GM23338 (cell line): Measurements from ENCODE around the gene EVX1. TPM values are rescaled to one million over a fixed set of nuclear protein-coding genes. Genes with fewer than 3 reads are reported as not detected.

ENCODE experiments used
- ATAC-seq: fragments of 200-7000 bp; cut with Tn5 transposase; 3 replicates; pipeline ENCODE4 v1.9.1; 2020
- DNase-seq: peaks from one replicate; pipeline ENCODE4 v3.0.0-alpha.2; 2015; ENCODE audit warnings: low spot score
- H2AFZ ChIP-seq: fragments of 200-600 bp; sonication (generic); 2 replicates; pipeline ENCODE4 v1.8.0; 2016; ENCODE audit warnings: antibody characterized with exemption, mild to moderate bottlenecking, moderate library complexity
- H3F3A ChIP-seq: fragments of 200-600 bp; sonication (generic); replicated peaks from 2 replicates; pipeline ENCODE4 v1.8.0; 2017; ENCODE audit warnings: antibody characterized with exemption, mixed run types, low read depth
- H3K27ac ChIP-seq: fragments of 200-600 bp; sonication (generic); 2 replicates; pipeline ENCODE4 v1.6.1; 2016; ENCODE audit warnings: low read depth
- H3K27me3 ChIP-seq: fragments of 200-600 bp; sonication (generic); 2 replicates; pipeline ENCODE4 v1.8.0; 2016; ENCODE audit warnings: mild to moderate bottlenecking, mixed run types, moderate library complexity; ENCODE audit not compliant: insufficient read depth
- H3K36me3 ChIP-seq: fragments of 200-600 bp; sonication (generic); 2 replicates; pipeline ENCODE4 v1.8.0; 2016; ENCODE audit warnings: mild to moderate bottlenecking; ENCODE audit not compliant: insufficient read depth
- H3K4me1 ChIP-seq: fragments of 200-600 bp; sonication (generic); 2 replicates; pipeline ENCODE4 v1.8.0; 2016; ENCODE audit warnings: mild to moderate bottlenecking, moderate library complexity; ENCODE audit not compliant: insufficient read depth
- H3K4me2 ChIP-seq: fragments of 200-600 bp; sonication (generic); 2 replicates; pipeline ENCODE4 v1.7.1; 2017; ENCODE audit warnings: mixed run types
- H3K4me3 ChIP-seq: fragments of 200-600 bp; sonication (generic); 2 replicates; pipeline ENCODE4 v1.6.1; 2016; ENCODE audit warnings: mixed run types
- H3K79me2 ChIP-seq: fragments of 200-600 bp; sonication (generic); replicated peaks from 2 replicates; pipeline ENCODE4 v1.8.0; 2017; ENCODE audit warnings: mild to moderate bottlenecking; ENCODE audit not compliant: insufficient read depth
- H3K9me2 ChIP-seq: fragments of 200-600 bp; sonication (generic); 2 replicates; pipeline ENCODE4 v1.8.0; 2017; ENCODE audit not compliant: insufficient read depth
- H4K20me1 ChIP-seq: fragments of 200-600 bp; sonication (generic); replicated peaks from 2 replicates; pipeline ENCODE4 v1.8.0; 2017; ENCODE audit warnings: mild to moderate bottlenecking; ENCODE audit not compliant: insufficient read depth
- H3K27ac Mint-ChIP-seq: 2 replicates; pipeline ENCODE4 v1.8.0; 2020; ENCODE audit warnings: inconsistent platforms, mild to moderate bottlenecking, moderate library complexity, mixed read lengths
- H3K27me3 Mint-ChIP-seq: 3 replicates; pipeline ENCODE4 v1.8.0; 2022; ENCODE audit warnings: low read depth, mild to moderate bottlenecking, moderate library complexity, mixed read lengths, inconsistent platforms; ENCODE audit not compliant: insufficient read depth, poor library complexity
- H3K36me3 Mint-ChIP-seq: 3 replicates; pipeline ENCODE4 v1.8.0; 2021; ENCODE audit warnings: low read depth, mild to moderate bottlenecking, inconsistent platforms, moderate library complexity, mixed read lengths
- H3K4me1 Mint-ChIP-seq: 3 replicates; pipeline ENCODE4 v1.8.0; 2020; ENCODE audit warnings: mild to moderate bottlenecking, inconsistent platforms, mixed read lengths
- H3K4me3 Mint-ChIP-seq: 3 replicates; pipeline ENCODE4 v1.8.0; 2021; ENCODE audit warnings: moderate library complexity, mild to moderate bottlenecking, inconsistent platforms, mixed read lengths
- H3K9me3 Mint-ChIP-seq: 3 replicates; pipeline ENCODE4 v1.8.0; 2020; ENCODE audit warnings: moderate library complexity, mild to moderate bottlenecking, inconsistent platforms, mixed read lengths
- EZH2 ChIP-seq: fragments of 200-600 bp; sonication (generic); IDR thresholded peaks from one replicate; pipeline ENCODE4 v1.8.0; 2017; ENCODE audit warnings: antibody characterized with exemption, mild to moderate bottlenecking, low read depth; ENCODE audit not compliant: unreplicated experiment
- JUNB ChIP-seq: IDR thresholded peaks from one replicate; pipeline ENCODE4 v1.6.1; 2016; ENCODE audit warnings: antibody characterized with exemption; ENCODE audit not compliant: unreplicated experiment
- POLR2AphosphoS5 ChIP-seq: IDR thresholded peaks from 2 replicates; pipeline ENCODE4 v1.6.1; 2016; ENCODE audit warnings: antibody characterized with exemption, low read depth
- REST ChIP-seq: IDR thresholded peaks from one replicate; pipeline ENCODE4 v1.6.1; 2018; ENCODE audit warnings: antibody characterized with exemption; ENCODE audit not compliant: unreplicated experiment
- STAT1 ChIP-seq: IDR thresholded peaks from one replicate; pipeline ENCODE4 v1.6.1; 2016; ENCODE audit warnings: antibody characterized with exemption; ENCODE audit not compliant: unreplicated experiment
- polyA plus RNA-seq: library from polyadenylated mRNA; unstranded; fragments of >200 nt; fragmentation: Nextera tagmentation; extraction: Ambion mirVana; gene quantifications from 2 replicates; pipeline ENCODE4 v1.2.1, GENCODE V29; 2016
- total RNA-seq: library from RNA; depleted of rRNA; stranded (reverse); fragments of >200 nt; shearing (Covaris generic); gene quantifications from 2 replicates; pipeline ENCODE4 v1.2.3, GENCODE V29; 2014
- TF ChIP-seq, protein P1 (sequence below): fragments of 250-450 bp; sonication (Bioruptor Pico); IDR thresholded peaks from 2 replicates; pipeline ENCODE4 v1.5.0; 2020; ENCODE audit warnings: mild to moderate bottlenecking, moderate library complexity

Gene EVX1
- total and polyA plus RNA-seq, 2 experiments from 2014 or later, result not detected

- TF ChIP-seq, protein P1, sequence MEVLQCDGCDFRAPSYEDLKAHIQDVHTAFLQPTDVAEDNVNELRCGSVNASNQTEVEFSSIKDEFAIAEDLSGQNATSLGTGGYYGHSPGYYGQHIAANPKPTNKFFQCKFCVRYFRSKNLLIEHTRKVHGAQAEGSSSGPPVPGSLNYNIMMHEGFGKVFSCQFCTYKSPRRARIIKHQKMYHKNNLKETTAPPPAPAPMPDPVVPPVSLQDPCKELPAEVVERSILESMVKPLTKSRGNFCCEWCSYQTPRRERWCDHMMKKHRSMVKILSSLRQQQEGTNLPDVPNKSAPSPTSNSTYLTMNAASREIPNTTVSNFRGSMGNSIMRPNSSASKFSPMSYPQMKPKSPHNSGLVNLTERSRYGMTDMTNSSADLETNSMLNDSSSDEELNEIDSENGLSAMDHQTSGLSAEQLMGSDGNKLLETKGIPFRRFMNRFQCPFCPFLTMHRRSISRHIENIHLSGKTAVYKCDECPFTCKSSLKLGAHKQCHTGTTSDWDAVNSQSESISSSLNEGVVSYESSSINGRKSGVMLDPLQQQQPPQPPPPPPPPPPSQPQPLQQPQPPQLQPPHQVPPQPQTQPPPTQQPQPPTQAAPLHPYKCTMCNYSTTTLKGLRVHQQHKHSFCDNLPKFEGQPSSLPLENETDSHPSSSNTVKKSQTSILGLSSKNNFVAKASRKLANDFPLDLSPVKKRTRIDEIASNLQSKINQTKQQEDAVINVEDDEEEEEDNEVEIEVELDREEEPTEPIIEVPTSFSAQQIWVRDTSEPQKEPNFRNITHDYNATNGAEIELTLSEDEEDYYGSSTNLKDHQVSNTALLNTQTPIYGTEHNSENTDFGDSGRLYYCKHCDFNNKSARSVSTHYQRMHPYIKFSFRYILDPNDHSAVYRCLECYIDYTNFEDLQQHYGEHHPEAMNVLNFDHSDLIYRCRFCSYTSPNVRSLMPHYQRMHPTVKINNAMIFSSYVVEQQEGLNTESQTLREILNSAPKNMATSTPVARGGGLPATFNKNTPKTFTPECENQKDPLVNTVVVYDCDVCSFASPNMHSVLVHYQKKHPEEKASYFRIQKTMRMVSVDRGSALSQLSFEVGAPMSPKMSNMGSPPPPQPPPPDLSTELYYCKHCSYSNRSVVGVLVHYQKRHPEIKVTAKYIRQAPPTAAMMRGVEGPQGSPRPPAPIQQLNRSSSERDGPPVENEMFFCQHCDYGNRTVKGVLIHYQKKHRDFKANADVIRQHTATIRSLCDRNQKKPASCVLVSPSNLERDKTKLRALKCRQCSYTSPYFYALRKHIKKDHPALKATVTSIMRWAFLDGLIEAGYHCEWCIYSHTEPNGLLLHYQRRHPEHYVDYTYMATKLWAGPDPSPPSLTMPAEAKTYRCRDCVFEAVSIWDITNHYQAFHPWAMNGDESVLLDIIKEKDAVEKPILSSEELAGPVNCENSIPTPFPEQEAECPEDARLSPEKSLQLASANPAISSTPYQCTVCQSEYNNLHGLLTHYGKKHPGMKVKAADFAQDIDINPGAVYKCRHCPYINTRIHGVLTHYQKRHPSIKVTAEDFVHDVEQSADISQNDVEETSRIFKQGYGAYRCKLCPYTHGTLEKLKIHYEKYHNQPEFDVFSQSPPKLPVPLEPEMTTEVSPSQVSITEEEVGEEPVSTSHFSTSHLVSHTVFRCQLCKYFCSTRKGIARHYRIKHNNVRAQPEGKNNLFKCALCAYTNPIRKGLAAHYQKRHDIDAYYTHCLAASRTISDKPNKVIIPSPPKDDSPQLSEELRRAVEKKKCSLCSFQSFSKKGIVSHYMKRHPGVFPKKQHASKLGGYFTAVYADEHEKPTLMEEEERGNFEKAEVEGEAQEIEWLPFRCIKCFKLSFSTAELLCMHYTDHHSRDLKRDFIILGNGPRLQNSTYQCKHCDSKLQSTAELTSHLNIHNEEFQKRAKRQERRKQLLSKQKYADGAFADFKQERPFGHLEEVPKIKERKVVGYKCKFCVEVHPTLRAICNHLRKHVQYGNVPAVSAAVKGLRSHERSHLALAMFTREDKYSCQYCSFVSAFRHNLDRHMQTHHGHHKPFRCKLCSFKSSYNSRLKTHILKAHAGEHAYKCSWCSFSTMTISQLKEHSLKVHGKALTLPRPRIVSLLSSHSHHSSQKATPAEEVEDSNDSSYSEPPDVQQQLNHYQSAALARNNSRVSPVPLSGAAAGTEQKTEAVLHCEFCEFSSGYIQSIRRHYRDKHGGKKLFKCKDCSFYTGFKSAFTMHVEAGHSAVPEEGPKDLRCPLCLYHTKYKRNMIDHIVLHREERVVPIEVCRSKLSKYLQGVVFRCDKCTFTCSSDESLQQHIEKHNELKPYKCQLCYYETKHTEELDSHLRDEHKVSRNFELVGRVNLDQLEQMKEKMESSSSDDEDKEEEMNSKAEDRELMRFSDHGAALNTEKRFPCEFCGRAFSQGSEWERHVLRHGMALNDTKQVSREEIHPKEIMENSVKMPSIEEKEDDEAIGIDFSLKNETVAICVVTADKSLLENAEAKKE (CRISPR knock-in tag), result no peak
- TF ChIP-seq JUNB (no peak), EZH2 (no peak), REST (no peak)
These were observed 24.7 kb upstream of the EVX1 start (continued) for GRCh38 chr7:27217951-27218350.

DNA sequence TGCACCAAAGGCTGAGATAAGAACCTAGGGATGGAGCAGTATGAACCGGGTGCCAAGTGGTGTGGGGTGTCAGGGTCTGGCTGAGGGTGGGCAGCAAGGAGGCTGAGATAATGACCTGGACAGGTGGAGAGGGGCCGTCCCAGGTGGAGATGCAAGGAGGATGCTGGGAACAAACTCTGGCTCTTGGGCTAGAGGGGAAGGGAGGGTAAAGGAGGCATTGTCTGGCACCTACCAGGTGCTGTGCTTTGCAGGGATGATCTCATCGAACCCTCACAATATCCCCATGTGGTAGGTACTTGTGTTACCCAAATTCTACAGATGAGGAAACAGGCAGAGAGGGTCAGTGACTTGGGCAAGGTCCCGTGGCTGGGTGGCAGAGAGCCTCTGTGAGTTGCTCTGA, 22.8 kb upstream of the EVX1 start:
- Histone ChIP-seq H3F3A (peaks cover 22% of the 10 kb centered on the region; the same call in 1 of the 2 replicates), H3K79me2 (no peaks in the 10 kb centered on the region), H3K4me1 (peaks cover 55% of the 10 kb centered on the region), H3K36me3 (no peaks in the 10 kb centered on the region), H3K9me2 (no peaks in the 10 kb centered on the region), H2AFZ (no peak overlapping the region), H3K4me2 (peak overlapping the region; percentile 67; the same call in 1 of the 2 replicates), H3K27me3 (peaks cover 100% of the 10 kb centered on the region), H3K27ac (no peak overlapping the region), H4K20me1 (peaks cover 26% of the 10 kb centered on the region), H3K4me3 (peak overlapping the region; percentile 42; the same call in 1 of the 2 replicates)
- peaks cover 26% of the 10 kb centered on the region for H3K4me1 Mint-ChIP-seq
- H3K36me3 Mint-ChIP-seq, result no peaks in the 10 kb centered on the region; the same call in 2 of the 3 replicates
- no peak for DNase-seq
- H3K27ac Mint-ChIP-seq, result no peak overlapping the region
- H3K4me3 Mint-ChIP-seq, result peak overlapping the region; percentile 14; the same call in 1 of the 3 replicates
- peak; percentile 54 for ATAC-seq
- no peaks in the 10 kb centered on the region; the same call in 2 of the 3 replicates for H3K9me3 Mint-ChIP-seq
- peaks cover 98% of the 10 kb centered on the region for H3K27me3 Mint-ChIP-seq
- TF ChIP-seq, protein P1 (CRISPR knock-in tag), result no peak
- TF ChIP-seq JUNB (no peak), POLR2AphosphoS5 (no peak), STAT1 (no peak)
